Measurements from ENCODE around the gene PPP3R1.

Gene PPP3R1

GRCh38 chr2:68151037-68151436 lies 101.3 kb downstream of the PPP3R1 start:
- no peak for DNase-seq (ENCODE audit: low read depth in 2 of 2)

DNA sequence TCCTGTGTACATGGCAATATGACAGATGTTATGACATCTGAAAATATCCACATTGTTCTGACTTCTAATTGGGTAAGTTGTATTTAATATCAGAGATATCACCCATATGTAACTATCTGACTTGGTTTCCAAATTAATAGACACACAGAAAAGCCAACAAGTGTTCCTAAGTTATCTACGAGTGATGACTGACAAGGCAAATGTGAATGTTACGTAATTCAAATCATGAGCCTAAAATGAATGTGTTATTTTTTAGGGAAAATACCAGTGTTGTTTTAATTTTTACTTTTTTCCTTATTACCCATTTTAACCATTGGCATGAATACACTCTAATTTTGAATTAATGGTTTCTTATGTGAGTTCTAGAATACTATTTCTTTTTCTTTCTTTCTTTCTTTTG lies 110.5 kb downstream of the PPP3R1 start:
- no peak for DNase-seq (ENCODE audit: low read depth in 2 of 2)

DNA sequence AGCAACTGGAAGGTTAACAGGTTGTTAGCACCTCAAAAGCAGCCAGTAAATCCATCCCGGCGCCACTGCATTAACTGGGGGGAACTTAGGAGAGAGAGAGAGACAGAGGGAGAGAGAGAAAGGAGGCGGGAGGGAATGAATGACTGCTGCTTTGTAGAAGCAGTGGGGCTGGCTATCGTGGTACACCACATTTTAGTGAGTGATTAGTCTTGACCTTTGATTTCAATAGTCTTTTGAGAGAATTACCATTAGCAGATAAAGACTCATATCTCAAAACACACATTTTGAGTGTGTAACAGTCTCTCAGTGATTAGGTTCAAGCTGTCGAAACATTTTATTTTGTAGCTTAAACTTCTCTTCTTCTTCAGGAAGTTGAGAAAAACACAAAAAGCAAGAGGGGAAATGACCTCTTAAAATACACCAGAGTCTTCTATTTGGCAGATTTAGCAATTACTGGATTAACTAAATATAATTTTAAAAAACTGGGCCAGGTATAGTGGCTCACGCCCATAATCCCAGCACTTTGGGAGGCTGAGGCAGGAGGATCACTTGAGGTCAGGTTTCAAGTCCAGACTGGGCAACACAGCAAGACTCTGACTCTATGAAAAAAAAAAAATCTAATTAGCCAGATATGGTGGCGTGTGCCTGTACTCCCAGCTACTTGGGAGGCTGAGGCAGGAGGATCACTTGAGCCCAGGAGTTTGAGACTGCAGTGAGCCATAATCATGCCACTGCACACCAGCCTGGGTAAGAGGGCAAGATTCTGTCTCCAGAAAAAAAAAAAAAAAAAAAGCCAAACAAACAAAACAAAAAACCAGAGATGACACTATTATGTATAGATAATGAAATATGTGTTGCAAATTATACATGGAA lies 116.6 kb downstream of the PPP3R1 start:
- DNase-seq (ENCODE audit: low read depth in 2 of 2), result no peak

GRCh38 chr2:68134554-68134953 lies 117.8 kb downstream of the PPP3R1 start:
- DNase-seq (ENCODE audit: low read depth in 2 of 2), result no peak

DNA sequence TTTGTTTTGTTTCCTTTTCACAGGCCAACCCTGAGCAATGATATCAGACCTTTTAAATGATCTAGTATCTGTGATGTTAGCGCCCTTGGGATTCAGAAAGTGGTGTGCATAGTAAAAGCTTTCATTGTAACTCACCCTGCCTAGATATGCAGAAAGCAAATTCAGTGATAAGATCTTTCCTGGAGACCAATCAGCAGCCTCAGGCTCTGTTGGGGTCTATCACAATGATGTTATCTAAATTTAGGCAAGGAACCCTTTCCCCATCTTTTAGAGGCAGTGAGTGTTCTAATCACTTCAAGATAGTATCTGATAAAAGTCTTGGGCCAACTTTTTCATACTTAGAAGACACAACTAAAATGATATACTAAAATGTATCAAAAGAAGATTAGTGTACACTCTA lies 118.2 kb downstream of the PPP3R1 start:
- DNase-seq (ENCODE audit: low read depth in 2 of 2), result no peak
